Measurements from ENCODE around the gene SLC4A2.

- no peak for TF ChIP-seq YY1 (IDR thresholded peaks at IDR 0.05; ENCODE audit: insufficient read depth, insufficient read length)
- TF ChIP-seq SUZ12 (IDR thresholded peaks at IDR 0.05; ENCODE audit: extremely low read depth, insufficient read depth, insufficient read length): no peak
Measured at GRCh38 chr7:151040616-151041375, 18.6 kb upstream of the SLC4A2 start.

All from NT2/D1 (cell line).